HepG2 (cell line): Measurements from ENCODE around the gene DUSP16. TPM values are rescaled to one million over a fixed set of nuclear protein-coding genes. Genes with fewer than 3 reads are reported as not detected.
A peak's percentile ranks its signal among the peaks of the same experiment; 100 is the strongest.

Experiments used
- AGO1 ChIP-seq: fragments of 200-400 bp; formaldehyde crosslinking; IDR thresholded peaks from 2 replicates; pipeline ENCODE4 v1.6.1; 2017; ENCODE audit warnings: mild to moderate bottlenecking, low read depth, low read length, moderate library complexity; ENCODE audit not compliant: poor library complexity, severe bottlenecking
- CCAR2 ChIP-seq: fragments of 200-400 bp; formaldehyde crosslinking; optimal IDR thresholded peaks from 2 replicates; pipeline ENCODE3; 2018; ENCODE audit warnings: low read depth, mild to moderate bottlenecking, low read length, moderate library complexity
- KLF9 ChIP-seq: IDR thresholded peaks from 2 replicates; pipeline ENCODE4 v1.6.1; 2016; ENCODE audit warnings: low read depth
- NBN ChIP-seq: fragments of 450-650 bp; conservative IDR thresholded peaks from 2 replicates; pipeline ENCODE4 v1.6.1; 2017
- XBP1 ChIP-seq: sonication (generic); formaldehyde crosslinking; IDR thresholded peaks from 2 replicates; pipeline ENCODE4 v1.5.0; 2020; ENCODE audit warnings: missing genetic modification reagents
- ZBTB21 ChIP-seq: sonication (generic); formaldehyde crosslinking; IDR thresholded peaks from 2 replicates; pipeline ENCODE4 v1.4.0; 2020; ENCODE audit warnings: missing genetic modification reagents
- ZBTB3 ChIP-seq: sonication (generic); formaldehyde crosslinking; IDR thresholded peaks from 2 replicates; pipeline ENCODE4 v1.4.0; 2020; ENCODE audit warnings: low read depth, mild to moderate bottlenecking, moderate library complexity, missing genetic modification reagents, borderline replicate concordance
- ZNF296 ChIP-seq: sonication (generic); formaldehyde crosslinking; conservative IDR thresholded peaks from 2 replicates; pipeline ENCODE4 v1.5.0; 2020; ENCODE audit warnings: mild to moderate bottlenecking, missing genetic modification reagents
- ZNF737 ChIP-seq: sonication (generic); formaldehyde crosslinking; IDR thresholded peaks from 2 replicates; pipeline ENCODE4 v1.5.0; 2020; ENCODE audit warnings: missing genetic modification reagents, mild to moderate bottlenecking, borderline replicate concordance
- ZNF747 ChIP-seq: sonication (generic); formaldehyde crosslinking; IDR thresholded peaks from 2 replicates; pipeline ENCODE4 v1.8.1; 2023; ENCODE audit warnings: missing genetic modification reagents, mild to moderate bottlenecking, borderline replicate concordance
- ZNF841 ChIP-seq: sonication (generic); formaldehyde crosslinking; IDR thresholded peaks from 2 replicates; pipeline ENCODE4 v1.8.1; 2023; ENCODE audit warnings: missing genetic modification reagents, borderline replicate concordance
- polyA plus RNA-seq, 8 experiments: library from polyadenylated mRNA; depleted of rRNA in 3 of 8; stranded (reverse) in 7 of 8; unstranded in 1 of 8; fragments of >200 nt; fragmentation: Illumina TruSeq in 4 of 8; extraction: Trizol in 4 of 8; gene quantifications; 2 replicates each; pipeline versions ENCODE4 v1.2.1 to v1.2.3, GENCODE V29; 2011 to 2016; ENCODE audit warnings: low read depth in 4 of 8, missing spikeins in 1 of 8, mixed read lengths in 1 of 8; ENCODE audit not compliant: insufficient read depth in 1 of 8
- total RNA-seq, 5 experiments: library from RNA; depleted of rRNA; stranded (reverse); fragments of >200 nt; fragmentation: Illumina TruSeq; extraction: Trizol; gene quantifications; 2 replicates each; pipeline ENCODE4 v1.2.3, GENCODE V29; 2016; ENCODE audit warnings: low read depth in 1 of 5
- TF ChIP-seq, protein P1 (sequence below): sonication (generic); formaldehyde crosslinking; IDR thresholded peaks from 2 replicates; pipeline ENCODE4 v1.9.0; 2021; ENCODE audit warnings: mild to moderate bottlenecking, missing genetic modification reagents
- TF ChIP-seq, protein P2 (sequence below): sonication (generic); formaldehyde crosslinking; IDR thresholded peaks from 2 replicates; pipeline ENCODE4 v1.5.0; 2020; ENCODE audit warnings: missing genetic modification reagents, mild to moderate bottlenecking, borderline replicate concordance
- TF ChIP-seq, protein P3 (sequence below): sonication (generic); formaldehyde crosslinking; IDR thresholded peaks from 2 replicates; pipeline ENCODE4 v1.5.1; 2020; ENCODE audit warnings: missing genetic modification reagents, mild to moderate bottlenecking, borderline replicate concordance
- TF ChIP-seq, protein P4 (sequence below): sonication (generic); formaldehyde crosslinking; IDR thresholded peaks from 2 replicates; pipeline ENCODE4 v1.8.1; 2023; ENCODE audit warnings: mild to moderate bottlenecking, missing genetic modification reagents, borderline replicate concordance
- TF ChIP-seq, protein P5 (sequence below): sonication (generic); formaldehyde crosslinking; IDR thresholded peaks from 2 replicates; pipeline ENCODE4 v1.8.1; 2023; ENCODE audit warnings: mild to moderate bottlenecking, inconsistent platforms, moderate library complexity, missing genetic modification reagents, borderline replicate concordance
- TF ChIP-seq, protein P6 (sequence below), 2 experiments: sonication (generic) in 1 of 2; formaldehyde crosslinking in 1 of 2; IDR thresholded peaks; 2 replicates each; pipeline versions ENCODE4 v1.4.0 to v1.6.1; 2018 to 2020; ENCODE audit warnings: missing genetic modification reagents in 2 of 2, borderline replicate concordance in 1 of 2, low read depth in 1 of 2, mild to moderate bottlenecking in 1 of 2, missing biosample characterization in 1 of 2

The DUSP16 gene
- total and polyA plus RNA-seq, 2 of the 13 experiments (the other 11 are each of a cell fraction or from before 2014, with no cell fraction given), result 45.7 to 46.6 TPM

DNA sequence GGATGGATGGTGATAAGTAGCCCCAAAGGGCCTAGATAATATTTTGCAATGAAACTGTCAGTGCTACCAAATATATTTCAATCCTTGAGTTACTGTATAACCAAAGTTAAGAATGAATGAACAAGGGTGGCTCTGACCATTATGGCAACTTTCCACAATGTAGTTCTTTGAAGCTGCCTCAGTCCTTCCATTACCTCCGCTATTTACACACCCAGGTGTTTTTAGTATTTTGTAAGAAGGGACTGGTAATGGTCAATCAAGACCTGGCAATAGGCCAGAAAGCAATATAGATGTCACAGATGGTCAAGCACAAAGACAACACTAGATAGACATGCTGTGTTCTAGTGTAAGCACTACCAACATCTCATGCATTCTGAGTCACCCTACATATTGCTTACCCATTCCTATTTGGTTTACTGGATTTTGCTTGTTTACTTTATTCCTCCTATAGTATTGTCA is 16.3 kb downstream of the DUSP16 start (continued):
- TF ChIP-seq, protein P1, sequence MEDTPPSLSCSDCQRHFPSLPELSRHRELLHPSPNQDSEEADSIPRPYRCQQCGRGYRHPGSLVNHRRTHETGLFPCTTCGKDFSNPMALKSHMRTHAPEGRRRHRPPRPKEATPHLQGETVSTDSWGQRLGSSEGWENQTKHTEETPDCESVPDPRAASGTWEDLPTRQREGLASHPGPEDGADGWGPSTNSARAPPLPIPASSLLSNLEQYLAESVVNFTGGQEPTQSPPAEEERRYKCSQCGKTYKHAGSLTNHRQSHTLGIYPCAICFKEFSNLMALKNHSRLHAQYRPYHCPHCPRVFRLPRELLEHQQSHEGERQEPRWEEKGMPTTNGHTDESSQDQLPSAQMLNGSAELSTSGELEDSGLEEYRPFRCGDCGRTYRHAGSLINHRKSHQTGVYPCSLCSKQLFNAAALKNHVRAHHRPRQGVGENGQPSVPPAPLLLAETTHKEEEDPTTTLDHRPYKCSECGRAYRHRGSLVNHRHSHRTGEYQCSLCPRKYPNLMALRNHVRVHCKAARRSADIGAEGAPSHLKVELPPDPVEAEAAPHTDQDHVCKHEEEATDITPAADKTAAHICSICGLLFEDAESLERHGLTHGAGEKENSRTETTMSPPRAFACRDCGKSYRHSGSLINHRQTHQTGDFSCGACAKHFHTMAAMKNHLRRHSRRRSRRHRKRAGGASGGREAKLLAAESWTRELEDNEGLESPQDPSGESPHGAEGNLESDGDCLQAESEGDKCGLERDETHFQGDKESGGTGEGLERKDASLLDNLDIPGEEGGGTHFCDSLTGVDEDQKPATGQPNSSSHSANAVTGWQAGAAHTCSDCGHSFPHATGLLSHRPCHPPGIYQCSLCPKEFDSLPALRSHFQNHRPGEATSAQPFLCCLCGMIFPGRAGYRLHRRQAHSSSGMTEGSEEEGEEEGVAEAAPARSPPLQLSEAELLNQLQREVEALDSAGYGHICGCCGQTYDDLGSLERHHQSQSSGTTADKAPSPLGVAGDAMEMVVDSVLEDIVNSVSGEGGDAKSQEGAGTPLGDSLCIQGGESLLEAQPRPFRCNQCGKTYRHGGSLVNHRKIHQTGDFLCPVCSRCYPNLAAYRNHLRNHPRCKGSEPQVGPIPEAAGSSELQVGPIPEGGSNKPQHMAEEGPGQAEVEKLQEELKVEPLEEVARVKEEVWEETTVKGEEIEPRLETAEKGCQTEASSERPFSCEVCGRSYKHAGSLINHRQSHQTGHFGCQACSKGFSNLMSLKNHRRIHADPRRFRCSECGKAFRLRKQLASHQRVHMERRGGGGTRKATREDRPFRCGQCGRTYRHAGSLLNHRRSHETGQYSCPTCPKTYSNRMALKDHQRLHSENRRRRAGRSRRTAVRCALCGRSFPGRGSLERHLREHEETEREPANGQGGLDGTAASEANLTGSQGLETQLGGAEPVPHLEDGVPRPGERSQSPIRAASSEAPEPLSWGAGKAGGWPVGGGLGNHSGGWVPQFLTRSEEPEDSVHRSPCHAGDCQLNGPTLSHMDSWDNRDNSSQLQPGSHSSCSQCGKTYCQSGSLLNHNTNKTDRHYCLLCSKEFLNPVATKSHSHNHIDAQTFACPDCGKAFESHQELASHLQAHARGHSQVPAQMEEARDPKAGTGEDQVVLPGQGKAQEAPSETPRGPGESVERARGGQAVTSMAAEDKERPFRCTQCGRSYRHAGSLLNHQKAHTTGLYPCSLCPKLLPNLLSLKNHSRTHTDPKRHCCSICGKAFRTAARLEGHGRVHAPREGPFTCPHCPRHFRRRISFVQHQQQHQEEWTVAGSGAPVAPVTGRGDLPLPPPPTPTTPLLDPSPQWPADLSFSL (CRISPR knock-in tag), result no peak
- TF ChIP-seq ZBTB3 (CRISPR knock-in tag) (no peak), ZNF841 (no peak), ZNF296 (CRISPR knock-in tag) (no peak), AGO1 (no peak), KLF9 (CRISPR knock-in tag) (peak; percentile 51; the same call in 1 of the 2 replicates), NBN (no peak), ZNF737 (CRISPR knock-in tag) (no peak), CCAR2 (no peak), XBP1 (no peak), ZNF747 (CRISPR knock-in tag) (no peak), ZBTB21 (peak; percentile 70; the same call in 1 of the 2 replicates)
- TF ChIP-seq, protein P2, sequence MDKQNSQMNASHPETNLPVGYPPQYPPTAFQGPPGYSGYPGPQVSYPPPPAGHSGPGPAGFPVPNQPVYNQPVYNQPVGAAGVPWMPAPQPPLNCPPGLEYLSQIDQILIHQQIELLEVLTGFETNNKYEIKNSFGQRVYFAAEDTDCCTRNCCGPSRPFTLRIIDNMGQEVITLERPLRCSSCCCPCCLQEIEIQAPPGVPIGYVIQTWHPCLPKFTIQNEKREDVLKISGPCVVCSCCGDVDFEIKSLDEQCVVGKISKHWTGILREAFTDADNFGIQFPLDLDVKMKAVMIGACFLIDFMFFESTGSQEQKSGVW, result no peak
- TF ChIP-seq, protein P3, sequence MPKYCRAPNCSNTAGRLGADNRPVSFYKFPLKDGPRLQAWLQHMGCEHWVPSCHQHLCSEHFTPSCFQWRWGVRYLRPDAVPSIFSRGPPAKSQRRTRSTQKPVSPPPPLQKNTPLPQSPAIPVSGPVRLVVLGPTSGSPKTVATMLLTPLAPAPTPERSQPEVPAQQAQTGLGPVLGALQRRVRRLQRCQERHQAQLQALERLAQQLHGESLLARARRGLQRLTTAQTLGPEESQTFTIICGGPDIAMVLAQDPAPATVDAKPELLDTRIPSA (CRISPR knock-in tag), result no peak
- TF ChIP-seq, protein P4, sequence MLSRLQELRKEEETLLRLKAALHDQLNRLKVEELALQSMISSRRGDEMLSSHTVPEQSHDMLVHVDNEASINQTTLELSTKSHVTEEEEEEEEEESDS, result no peak
- TF ChIP-seq, protein P5, sequence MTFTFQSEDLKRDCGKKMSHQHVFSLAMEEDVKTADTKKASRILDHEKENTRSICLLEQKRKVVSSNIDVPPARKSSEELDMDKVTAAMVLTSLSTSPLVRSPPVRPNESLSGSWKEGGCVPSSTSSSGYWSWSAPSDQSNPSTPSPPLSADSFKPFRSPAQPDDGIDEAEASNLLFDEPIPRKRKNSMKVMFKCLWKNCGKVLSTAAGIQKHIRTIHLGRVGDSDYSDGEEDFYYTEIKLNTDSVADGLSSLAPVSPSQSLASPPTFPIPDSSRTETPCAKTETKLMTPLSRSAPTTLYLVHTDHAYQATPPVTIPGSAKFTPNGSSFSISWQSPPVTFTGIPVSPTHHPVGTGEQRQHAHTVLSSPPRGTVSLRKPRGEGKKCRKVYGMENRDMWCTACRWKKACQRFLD (CRISPR knock-in tag), result no peak
- TF ChIP-seq, protein P6, sequence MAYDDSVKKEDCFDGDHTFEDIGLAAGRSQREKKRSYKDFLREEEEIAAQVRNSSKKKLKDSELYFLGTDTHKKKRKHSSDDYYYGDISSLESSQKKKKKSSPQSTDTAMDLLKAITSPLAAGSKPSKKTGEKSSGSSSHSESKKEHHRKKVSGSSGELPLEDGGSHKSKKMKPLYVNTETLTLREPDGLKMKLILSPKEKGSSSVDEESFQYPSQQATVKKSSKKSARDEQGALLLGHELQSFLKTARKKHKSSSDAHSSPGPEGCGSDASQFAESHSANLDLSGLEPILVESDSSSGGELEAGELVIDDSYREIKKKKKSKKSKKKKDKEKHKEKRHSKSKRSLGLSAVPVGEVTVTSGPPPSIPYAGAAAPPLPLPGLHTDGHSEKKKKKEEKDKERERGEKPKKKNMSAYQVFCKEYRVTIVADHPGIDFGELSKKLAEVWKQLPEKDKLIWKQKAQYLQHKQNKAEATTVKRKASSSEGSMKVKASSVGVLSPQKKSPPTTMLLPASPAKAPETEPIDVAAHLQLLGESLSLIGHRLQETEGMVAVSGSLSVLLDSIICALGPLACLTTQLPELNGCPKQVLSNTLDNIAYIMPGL (CRISPR knock-in tag; IDR thresholded peaks at IDR 0.05; ENCODE audit: borderline replicate concordance in 1 of 2, low read depth in 1 of 2), result peak; percentile 41 to 59; a peak in 1 of 4 replicates
